GM18498 (cell line): ENCODE data around the gene DLX4.

Experiments used
- ATAC-seq: cut with Tn5 transposase; IDR thresholded peaks from one replicate; pipeline ENCODE4 v1.9.1; 2021; ENCODE audit warnings: mild to moderate bottlenecking, moderate library complexity; ENCODE audit not compliant: unreplicated experiment

The DLX4 gene

DNA sequence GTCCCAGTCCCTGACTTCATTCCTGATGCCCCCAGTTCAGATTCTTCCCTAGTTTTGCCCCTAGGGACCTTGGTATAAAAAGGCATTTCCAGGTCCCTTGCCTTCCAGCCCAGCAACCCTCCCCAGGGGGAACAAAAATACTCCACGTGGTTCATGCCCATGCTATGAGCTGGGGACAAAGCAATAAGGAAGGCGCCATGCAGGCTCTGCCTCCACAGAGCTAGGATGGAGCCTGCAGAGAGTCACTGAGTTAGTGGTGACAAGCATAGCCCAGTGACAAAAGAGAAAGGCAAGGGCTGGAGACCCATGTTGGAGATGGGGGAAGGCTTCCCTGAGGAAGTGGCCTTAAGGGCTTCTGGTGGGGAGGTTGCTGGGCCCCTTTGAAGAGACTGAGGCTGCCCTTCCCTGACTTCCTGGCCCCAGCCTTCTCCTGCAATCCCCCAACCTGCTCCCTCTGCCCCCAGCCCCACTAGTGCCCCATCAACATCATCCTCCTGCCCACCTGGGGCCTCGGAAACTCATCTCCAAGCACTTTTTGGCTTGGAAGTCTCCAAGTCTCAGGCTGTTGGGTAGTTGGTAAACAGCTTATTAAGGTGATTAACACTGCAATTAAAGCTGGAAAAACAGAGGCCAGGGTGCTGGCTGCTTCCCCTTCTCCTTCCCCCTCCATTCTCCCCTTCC lies 16.5 kb downstream of the DLX4 start:
- no peak for ATAC-seq

- ATAC-seq, result no peak
Observed at GRCh38 chr17:49986396-49987289, 17.7 kb downstream of the DLX4 start.

- no peak for ATAC-seq
Observed at GRCh38 chr17:49987290-49987585, 18.2 kb downstream of the DLX4 start.

- ATAC-seq, result no peak
Observed at GRCh38 chr17:49987681-49988441, 18.9 kb downstream of the DLX4 start.

DNA sequence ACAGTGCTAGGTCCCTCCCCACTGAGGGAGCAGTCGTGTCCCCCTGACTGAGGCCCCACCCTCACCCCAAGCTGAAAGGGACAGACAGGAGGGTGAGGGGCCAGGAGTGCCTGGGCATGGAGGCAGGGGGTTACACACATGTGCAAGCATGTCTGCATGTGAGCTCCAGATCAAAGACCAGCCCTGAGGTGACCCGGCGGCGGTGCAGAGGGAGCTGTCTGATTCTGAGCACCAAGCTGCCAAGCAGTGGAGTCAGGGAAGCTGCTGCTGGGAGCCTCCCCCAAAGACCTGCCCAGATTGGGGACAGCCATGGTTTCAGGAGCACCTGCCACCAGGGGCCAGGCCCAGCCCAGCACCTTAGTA lies 20.5 kb downstream of the DLX4 start:
- no peak for ATAC-seq

- no peak for ATAC-seq
Observed at GRCh38 chr17:49990331-49990730, 21.3 kb downstream of the DLX4 start.

DNA sequence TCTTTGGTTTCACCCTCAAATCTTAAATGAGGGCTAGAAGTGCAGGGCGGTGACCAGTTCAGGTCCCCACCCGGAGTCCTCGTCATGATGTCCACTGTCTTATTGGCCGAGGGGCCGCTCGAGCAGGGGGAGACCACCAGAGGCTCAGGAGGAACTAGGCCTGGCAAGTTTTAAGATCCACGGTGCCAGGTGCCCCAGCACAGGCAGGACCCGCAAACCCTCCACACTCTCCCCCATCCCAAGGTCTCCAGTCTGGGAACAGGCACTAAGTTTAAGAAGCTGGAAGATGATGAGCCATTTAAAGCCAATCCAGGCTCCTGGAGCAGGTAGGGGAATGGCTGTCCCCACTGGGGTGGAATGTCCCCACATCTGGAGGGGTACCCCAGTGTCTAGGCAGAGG lies 21.9 kb downstream of the DLX4 start:
- ATAC-seq, result no peak

- ATAC-seq, result no peak
Observed at GRCh38 chr17:49991409-49991808, 22.4 kb downstream of the DLX4 start.

- ATAC-seq, result no peak
Observed at GRCh38 chr17:49992191-49992932, 23.4 kb downstream of the DLX4 start.

- no peak for ATAC-seq
Observed at GRCh38 chr17:49992933-49993422, 24.0 kb downstream of the DLX4 start.

DNA sequence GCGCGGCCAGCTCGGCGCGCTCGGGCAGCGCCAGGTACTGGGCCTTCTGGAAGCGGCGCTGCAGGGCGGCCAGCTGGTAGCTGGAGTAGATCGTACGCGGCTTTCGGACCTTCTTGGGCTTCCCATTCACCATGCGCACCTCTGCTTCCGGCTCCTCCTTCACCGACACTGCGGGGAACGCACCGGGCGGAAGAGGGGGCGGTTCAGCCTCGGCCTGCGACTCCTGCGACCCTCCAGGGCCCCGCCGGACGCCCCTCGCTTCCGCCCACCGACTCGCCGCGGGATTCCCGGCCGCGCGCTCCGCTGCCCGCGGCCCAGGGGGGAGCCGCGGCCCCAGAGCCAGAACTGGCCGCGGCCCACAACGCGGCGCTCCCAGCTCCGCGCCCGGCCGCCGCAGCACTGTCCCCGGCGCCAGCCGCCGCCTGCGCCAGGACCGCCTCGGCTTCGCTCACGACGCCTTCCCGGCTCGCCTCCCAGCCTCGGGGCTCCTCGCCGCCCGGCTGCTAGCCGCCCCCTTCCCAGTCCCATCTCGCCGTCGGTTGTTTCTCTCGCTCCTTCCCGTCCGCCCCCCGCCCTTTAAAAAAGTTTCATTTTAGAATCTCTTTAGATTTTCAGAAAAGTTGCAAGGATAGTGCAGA lies 24.6 kb downstream of the DLX4 start:
- ATAC-seq, result no peak

DNA sequence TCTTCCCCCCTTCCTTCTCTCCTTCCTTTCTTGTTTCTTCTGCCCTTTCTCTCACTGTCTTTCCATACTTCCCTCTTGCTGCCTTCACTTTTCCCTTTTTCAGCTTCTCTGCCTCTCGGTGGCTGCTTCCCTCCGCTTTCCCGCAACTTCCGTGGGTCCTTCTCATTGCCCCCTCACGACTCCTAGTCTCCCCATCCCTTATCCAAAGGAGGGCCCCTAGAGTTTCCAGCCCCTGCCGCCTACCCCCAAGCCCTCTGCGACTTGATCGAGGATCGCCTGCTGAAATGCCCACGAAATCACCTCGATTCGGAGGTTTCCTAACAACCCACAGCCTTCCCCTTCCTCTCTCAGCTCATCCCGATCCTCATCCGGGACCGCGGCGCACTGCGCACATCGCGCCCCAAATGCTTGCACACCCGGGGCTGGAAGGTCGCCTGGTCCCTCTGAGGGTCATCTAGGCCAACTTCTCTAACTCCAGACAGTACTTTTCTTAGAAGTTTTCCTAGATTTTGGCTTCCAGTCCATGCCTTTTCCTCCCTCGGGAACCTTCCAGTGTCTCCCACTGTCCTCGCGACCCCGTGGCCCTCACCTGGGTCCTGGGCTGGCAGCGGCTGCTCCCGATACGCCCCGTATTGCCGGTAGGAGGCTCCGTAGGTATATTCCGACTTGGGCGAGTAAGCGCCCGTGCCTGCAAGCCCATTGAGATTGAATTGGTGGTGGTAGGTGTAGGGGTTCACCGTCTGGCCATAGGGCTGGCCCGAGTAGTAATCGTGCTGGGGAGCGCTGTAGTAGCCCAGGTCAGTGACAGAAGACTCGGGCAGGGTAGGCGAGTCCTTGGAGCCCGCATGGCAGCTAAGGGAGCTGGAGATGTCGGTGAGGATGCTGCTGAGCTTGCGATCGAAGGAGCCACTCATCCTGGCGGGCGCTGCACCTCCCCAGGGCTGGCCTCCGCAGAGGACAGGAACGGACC lies 25.4 kb downstream of the DLX4 start:
- no peak for ATAC-seq

DNA sequence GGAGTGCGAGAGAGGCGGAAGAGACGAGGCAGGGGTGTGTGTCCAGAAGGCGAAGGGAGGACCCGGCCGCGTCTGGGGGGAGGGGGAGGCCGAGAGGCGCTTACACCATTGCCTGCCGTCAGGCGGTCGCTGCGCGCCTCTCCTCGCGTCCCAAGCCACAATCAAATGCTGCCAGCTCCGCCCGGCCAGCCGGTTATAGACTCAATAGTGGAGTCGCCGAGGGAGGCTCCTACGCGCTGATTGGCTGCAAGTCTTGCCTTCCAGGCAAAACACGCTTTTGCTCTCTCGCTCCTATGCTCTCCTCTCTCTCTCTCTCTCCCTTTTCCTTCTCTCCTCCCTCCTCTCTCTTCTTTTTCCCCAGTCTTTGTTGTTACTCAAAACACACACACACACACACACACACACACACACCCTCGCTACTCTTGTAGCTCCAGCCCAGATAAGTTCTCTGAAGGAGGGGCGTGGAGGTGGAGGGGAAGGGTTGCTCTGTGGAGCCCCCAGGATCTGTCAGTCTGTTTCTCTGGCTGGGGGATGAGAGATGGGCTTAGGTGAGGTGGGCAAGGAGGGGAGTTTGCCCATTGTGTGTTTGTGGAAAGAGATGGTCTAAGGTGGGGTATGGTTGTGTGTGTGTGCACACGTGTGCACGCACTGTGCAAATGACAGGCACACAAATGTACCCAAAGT lies 26.2 kb downstream of the DLX4 start, which contains the start of gene DLX3:
TSS of gene DLX3 (minus strand) at position 170 of the 684 bp plus-strand sequence. CDS start 226 bp downstream, outside the sequence.
- no peak for ATAC-seq

- no peak for ATAC-seq
Observed at GRCh38 chr17:49996121-49996494, 27.1 kb downstream of the DLX4 start.

DNA sequence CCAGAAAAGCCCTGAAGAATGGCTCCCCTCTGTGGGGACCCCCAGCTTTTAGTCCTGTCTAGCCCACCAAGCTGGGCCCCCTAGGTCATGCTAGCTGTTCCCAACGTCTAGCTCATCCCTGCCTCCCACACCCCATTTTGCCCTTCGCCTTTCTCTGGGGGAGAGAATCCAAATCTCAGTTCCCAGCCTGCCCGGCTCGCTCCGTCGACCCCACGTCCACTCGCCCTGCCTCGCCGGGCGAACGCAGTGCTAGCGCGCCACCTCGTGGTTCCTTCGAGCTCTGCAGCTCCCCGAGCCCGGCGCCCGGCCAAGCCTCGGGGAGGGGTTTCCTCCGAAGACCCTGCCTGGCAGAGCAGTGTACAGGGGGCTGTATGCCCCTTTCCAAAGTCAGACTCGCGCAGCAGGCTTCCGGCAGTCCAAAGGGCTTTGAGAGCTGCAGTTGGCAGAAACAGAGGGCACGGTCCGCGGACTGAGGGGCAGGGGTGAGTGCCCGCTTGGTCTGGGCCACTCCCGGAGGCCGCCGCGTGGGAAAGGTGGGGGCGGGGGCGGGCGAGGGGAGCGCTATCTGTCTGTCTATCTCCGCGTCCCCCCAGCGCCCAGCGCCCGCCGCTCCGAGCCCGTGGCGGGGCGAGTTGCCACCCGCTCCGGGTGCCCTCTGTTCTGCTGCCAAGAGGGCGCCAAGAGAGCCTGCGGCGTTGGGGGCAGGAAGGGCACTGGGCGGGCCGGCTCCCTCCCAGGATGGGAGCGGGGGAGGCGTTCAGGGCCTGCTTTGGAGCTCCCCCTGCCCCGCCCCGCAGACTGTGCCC lies 27.7 kb downstream of the DLX4 start:
- ATAC-seq, result no peak

DNA sequence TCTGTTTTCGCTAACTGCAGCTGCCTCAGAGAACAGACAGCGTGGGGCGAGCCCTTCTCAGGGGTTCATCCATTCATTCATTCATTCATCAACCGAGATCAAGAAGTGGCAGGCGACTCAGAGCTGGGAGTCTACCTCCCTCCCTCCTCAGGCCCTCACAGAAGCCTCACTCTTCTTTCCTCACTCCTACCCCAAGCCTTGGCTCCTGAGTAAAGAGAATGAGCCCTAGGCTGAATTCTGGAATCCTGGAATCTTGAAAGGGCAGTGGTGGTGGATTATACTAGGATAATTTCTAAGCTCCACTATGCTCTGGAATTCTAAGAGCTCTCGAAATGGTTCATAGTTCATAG lies 28.3 kb downstream of the DLX4 start:
- ATAC-seq, result no peak

GRCh38 chr17:49997773-49998703 lies 29.0 kb downstream of the DLX4 start:
- peak; percentile 71 for ATAC-seq
